ENCODE results near the gene RAB4B. TPM values are rescaled to one million over a fixed set of nuclear protein-coding genes. Genes with fewer than 3 reads are reported as not detected.
A peak's percentile ranks its signal among the peaks of the same experiment; 100 is the strongest.
"Not testable (repeated sequence)": the region's sequence is repeated elsewhere in the genome, so short reads cannot be mapped to it uniquely, and the experiment has no call there.

Gene RAB4B
- polyA plus RNA-seq, 6 donors from 2014 or later = 111 to 167 (median 145) TPM

DNA sequence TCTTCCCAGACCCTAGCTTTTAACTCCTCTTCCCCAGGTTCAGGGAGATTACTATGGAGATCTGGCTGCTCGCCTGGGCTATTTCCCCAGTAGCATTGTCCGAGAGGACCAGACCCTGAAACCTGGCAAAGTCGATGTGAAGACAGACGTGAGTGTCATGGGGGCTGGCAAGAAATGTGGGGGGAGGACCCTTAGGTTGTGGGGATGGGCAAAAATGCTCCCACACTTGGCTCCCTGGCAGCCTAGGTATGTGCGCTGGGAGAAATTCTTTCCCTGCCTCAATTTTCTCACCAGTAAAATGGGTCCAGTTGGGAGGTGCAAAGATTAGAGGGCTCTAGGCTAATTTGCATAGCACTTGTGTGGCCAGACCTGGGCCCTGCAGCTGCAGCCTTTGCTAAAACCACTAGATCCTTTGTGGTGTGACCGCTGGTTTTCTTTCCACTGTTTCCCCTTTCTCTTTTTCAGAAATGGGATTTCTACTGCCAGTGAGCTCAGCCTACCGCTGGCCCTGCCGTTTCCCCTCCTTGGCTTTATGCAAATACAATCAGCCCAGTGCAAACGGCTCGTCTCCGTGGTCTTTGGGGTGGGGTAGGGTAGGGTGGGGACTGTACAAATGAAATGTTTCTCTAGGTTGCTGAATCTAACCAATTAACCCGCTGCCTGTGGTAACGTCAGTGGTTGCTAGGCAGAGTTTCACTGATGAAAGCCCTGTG, 959 bp upstream of the RAB4B start:
- H3K4me1 Mint-ChIP-seq = peaks cover 55 to 73% (median 65%) of the 10 kb centered on the region in 3 donors
- H3K36me3 Mint-ChIP-seq = peaks cover 5 to 23% of the 10 kb centered on the region in 2 donors
- ATAC-seq (ENCODE audit: low read depth in 2 of 2) = peak; percentile 64 to 67
- DNase-seq = peak; percentile 93
- peak overlapping the region; percentile 88 to 99 (median 98) for H3K4me3 Mint-ChIP-seq
- peak overlapping the region; percentile 97 to 100 (median 100) for H3K27ac Mint-ChIP-seq
- H3K27me3 Mint-ChIP-seq = no peaks in the 10 kb centered on the region
- peaks cover 0 to under 1% (median 0%) of the 10 kb centered on the region in 7 donors for H3K9me3 Mint-ChIP-seq

DNA sequence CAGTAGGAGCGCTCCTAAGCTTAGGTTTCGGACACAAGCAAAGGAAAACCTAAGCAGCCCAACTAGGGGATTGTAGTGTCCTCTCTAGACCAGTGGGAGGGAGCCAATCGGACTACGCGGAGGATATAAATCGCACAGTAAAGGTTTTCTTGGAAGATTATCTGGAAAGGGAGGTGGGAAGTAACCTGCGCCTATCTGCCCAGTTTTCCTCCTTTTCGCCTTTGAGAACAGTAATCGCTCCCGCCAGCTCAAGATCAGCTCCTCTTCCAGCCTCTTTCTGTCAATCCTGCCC, 456 bp upstream of the RAB4B start:
- peak overlapping the region; percentile 97 to 100 (median 100) for H3K27ac Mint-ChIP-seq
- peaks cover 58 to 74% (median 69%) of the 10 kb centered on the region in 3 donors for H3K4me1 Mint-ChIP-seq
- DNase-seq (no peak), ATAC-seq (ENCODE audit: low read depth in 2 of 2) (no peak)
- no peaks in the 10 kb centered on the region for H3K9me3 Mint-ChIP-seq
- no peaks in the 10 kb centered on the region for H3K27me3 Mint-ChIP-seq
- H3K4me3 Mint-ChIP-seq = peak overlapping the region; percentile 88 to 99 (median 98)
- H3K36me3 Mint-ChIP-seq = peaks cover 7 to 25% of the 10 kb centered on the region in 2 donors

DNA sequence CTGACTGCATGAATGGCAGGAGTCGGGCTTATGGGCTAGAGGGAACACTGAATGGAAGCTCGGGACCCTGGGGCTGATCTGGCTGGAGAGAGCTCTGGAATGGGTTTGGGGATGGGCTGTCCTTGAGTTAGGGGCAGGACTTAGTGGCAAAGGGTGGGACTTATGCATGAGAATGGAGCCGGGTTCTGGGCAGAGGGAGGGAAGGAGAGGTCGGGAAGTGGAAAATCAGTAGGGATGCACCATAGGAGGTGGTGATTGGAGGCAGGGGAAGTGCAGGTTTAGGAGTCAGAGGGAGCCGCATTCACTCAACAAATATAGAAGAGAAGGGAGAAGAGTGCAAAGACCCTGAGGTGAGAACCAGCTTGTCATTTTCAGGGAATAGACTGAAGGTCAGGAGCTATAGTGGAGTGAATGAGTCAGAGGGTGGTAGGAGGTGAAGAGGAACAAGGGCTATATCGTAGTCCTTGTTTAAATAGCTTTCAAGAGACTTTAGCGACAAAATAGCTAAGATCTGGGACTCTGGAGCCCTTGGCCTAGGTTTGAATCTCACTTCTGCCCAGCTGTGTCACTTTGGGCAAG, 748 bp downstream of the RAB4B start:
- Mint-ChIP-seq H3K9me3 (no peaks in the 10 kb centered on the region), H3K27me3 (no peaks in the 10 kb centered on the region), H3K27ac (peak overlapping the region; percentile 97 to 100 (median 100)), H3K36me3 (peaks cover 7 to 34% of the 10 kb centered on the region in 2 donors), H3K4me3 (peak overlapping the region; percentile 88 to 99 (median 98)), H3K4me1 (peaks cover 62 to 68% (median 67%) of the 10 kb centered on the region in 3 donors)
- no peak for DNase-seq
- ATAC-seq (ENCODE audit: low read depth in 2 of 2) = no peak

DNA sequence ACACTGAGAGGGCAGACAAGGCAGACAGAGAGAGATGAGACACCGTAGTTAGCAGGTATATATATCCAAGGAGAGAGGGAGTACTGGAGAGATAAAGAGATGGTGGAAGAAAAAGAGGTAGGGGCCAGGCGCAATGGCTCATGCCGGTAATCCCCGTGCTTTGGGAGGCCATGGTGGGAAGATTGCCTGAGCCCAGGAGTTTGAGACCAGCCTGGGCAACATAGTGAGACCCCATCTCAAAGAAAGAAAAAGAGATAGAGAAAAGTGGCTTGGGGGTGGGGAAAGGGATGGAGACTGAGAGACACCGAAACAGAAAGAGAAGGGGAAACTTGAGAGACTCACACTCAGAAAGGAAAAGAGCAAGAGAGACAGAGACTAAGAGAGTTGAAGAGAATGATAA, 2.5 kb downstream of the RAB4B start:
- DNase-seq = no peak
- H3K27ac Mint-ChIP-seq = peak overlapping the region in 3 of 6 donors; percentile 58 to 91 (median 88)
- no peaks in the 10 kb centered on the region for H3K27me3 Mint-ChIP-seq
- peaks cover 7 to 34% of the 10 kb centered on the region in 2 donors for H3K36me3 Mint-ChIP-seq
- peaks cover 50 to 53% (median 53%) of the 10 kb centered on the region in 3 donors for H3K4me1 Mint-ChIP-seq
- H3K9me3 Mint-ChIP-seq = no peaks in the 10 kb centered on the region
- H3K4me3 Mint-ChIP-seq = peak overlapping the region in 5 of 8 donors; percentile 39 to 85 (median 70)
- no peak for ATAC-seq (ENCODE audit: low read depth in 2 of 2)

DNA sequence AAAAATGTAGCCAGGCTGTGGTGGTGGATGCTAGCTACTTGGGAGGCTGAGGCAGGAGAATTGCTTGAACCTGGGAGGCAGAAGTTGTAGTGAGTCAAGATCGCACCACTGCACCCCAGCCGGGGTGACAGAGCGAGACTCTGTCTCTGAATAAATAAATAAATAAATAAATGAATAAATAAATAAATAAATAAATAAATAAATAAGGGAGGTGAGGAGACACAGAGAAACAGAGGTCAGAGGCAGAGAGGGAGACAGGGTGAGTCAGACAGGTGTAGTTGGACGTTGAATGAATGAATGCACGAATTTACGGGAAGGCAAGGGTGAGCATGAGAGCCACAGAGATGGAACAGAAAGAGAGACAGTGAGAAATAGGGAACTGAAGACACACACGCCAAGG, 3.1 kb downstream of the RAB4B start:
- no peak for ATAC-seq (ENCODE audit: low read depth in 2 of 2)
- Mint-ChIP-seq H3K27ac (peak overlapping the region in 3 of 6 donors; percentile 2 to 88 (median 82)), H3K36me3 (peaks cover 7 to 37% of the 10 kb centered on the region in 2 donors)

DNA sequence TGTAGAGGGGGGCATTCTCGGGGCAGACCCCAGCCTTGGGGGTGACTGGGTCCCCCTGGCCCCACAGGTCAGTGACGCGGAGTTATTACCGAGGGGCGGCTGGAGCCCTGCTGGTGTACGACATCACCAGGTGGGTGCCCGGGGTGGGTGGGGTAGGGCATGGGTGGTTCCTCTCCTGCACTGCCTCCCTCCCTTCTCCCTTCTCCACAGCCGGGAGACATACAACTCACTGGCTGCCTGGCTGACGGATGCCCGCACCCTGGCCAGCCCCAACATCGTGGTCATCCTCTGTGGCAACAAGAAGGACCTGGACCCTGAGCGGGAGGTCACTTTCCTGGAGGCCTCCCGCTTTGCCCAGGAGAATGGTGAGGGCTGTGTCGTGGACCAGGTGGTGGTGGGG, 5.7 kb downstream of the RAB4B start:
- Mint-ChIP-seq H3K27ac (peak overlapping the region in 1 of 6 donors; percentile 74), H3K9me3 (no peaks in the 10 kb centered on the region), H3K4me3 (no peak overlapping the region), H3K36me3 (peaks cover 7 to 52% of the 10 kb centered on the region in 2 donors), H3K27me3 (no peaks in the 10 kb centered on the region), H3K4me1 (peaks cover 39 to 49% (median 43%) of the 10 kb centered on the region in 3 donors)
- DNase-seq = no peak
- no peak for ATAC-seq (ENCODE audit: low read depth in 2 of 2)

More for the DNA sequence above, 3.1 kb downstream of the RAB4B start:
- no peaks in the 10 kb centered on the region for H3K27me3 Mint-ChIP-seq
- DNase-seq = no peak
- no peaks in the 10 kb centered on the region for H3K9me3 Mint-ChIP-seq
- peak overlapping the region in 1 of 8 donors; percentile 47 for H3K4me3 Mint-ChIP-seq
- peaks cover 44 to 51% (median 50%) of the 10 kb centered on the region in 3 donors for H3K4me1 Mint-ChIP-seq

DNA sequence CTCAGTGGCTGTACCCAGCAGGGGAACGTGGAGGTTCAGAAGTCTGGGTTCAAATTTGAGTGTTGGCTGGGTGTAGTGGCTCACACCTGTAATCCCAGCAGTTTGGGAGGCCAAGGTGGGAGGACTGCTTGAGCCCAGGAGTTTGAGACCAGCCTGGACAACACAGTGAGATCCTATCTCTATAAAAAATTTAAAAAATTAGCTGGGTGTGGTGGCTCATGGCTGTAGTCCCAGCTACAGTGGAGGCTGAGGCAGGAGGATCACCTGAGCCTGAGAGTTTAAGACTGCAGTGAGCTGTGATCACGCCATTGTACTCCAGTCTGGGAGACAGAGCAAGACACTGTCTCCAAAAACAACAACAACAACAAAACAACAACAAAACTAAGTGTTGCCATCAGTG, 6.1 kb downstream of the RAB4B start:
- ATAC-seq (ENCODE audit: low read depth in 2 of 2); H3K27me3 Mint-ChIP-seq; DNase-seq; H3K4me3 Mint-ChIP-seq; H3K9me3 Mint-ChIP-seq: not testable (repeated sequence)
- H3K36me3 Mint-ChIP-seq = peaks cover 7 to 52% of the 10 kb centered on the region in 2 donors
- peaks cover 36 to 44% (median 39%) of the 10 kb centered on the region in 3 donors for H3K4me1 Mint-ChIP-seq
- H3K27ac Mint-ChIP-seq = peak overlapping the region in 1 of 6 donors; percentile 74

DNA sequence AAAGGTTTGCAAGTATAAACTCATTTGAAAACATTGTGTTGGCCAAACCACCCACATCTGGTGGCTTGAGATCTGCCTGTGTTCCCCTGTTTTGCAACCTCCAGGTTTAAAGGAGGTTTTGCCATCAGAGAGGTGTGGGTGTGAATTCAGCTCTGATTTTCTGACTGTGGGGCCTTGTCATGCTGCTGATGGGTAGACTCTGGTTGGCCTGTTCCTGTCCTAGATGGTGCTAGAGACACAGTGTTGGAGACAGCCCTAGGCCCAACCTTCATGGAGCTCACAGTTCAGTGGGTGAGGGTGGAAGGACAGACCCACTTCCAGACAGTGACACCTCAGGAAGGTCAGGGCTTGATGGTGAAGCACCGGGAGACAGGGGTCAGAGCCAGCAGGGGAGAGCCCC, 7.5 kb downstream of the RAB4B start:
- no peaks in the 10 kb centered on the region for H3K27me3 Mint-ChIP-seq

DNA sequence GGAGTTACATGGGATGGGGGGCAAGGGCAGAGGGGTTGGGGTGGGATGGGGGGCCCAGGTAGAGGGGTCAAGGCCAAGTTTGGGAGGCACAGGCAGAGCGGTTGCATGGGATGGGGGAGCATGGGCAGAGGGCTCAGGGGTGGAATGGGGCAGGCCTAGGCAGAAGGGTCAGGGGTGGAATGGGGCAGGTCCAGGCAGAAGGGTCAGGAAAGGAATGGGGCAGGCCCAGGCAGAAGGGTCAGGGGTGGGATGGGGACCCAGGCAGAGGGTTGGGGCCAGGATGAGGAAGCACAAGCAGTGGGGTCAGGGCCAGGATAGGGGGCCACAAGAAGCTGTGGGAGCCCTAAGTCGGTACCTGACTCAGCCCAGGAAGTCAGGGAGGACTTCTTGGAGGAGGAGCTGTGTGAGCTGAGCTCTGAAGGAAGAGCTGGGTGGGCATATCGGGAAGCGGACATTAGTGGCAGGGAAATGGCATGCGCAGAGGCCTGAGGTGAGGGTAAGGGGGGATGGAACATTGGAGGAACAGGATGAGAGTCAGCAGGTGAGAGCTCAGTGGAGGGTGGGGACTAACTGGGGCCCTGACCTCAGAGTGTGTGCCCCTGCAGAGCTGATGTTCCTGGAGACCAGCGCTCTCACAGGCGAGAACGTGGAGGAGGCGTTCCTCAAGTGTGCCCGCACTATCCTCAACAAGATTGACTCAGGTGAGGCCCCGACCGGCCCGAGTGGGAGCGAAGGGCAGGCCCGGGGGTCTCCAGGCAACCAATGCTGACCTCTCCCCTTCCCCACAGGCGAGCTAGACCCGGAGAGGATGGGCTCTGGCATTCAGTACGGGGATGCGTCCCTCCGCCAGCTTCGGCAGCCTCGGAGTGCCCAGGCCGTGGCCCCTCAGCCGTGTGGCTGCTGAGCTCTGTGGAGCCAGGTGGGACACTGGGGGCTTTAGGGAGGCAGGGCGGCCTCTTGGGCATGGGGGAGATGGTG, 8.3 kb downstream of the RAB4B start:
- Mint-ChIP-seq H3K4me1 (peaks cover 33 to 44% (median 33%) of the 10 kb centered on the region in 3 donors), H3K36me3 (peaks cover 10 to 47% of the 10 kb centered on the region in 2 donors), H3K27me3 (no peaks in the 10 kb centered on the region), H3K4me3 (no peak overlapping the region), H3K9me3 (no peaks in the 10 kb centered on the region), H3K27ac (peak overlapping the region in 4 of 6 donors; percentile 70 to 94 (median 82))
- DNase-seq = no peak
- no peak for ATAC-seq (ENCODE audit: low read depth in 2 of 2)

More for the DNA sequence above, 7.5 kb downstream of the RAB4B start:
- ATAC-seq (ENCODE audit: low read depth in 2 of 2) = no peak
- H3K4me3 Mint-ChIP-seq = no peak overlapping the region
- H3K9me3 Mint-ChIP-seq = no peaks in the 10 kb centered on the region
- H3K4me1 Mint-ChIP-seq = peaks cover 31 to 45% (median 38%) of the 10 kb centered on the region in 3 donors
- peaks cover 12 to 56% of the 10 kb centered on the region in 2 donors for H3K36me3 Mint-ChIP-seq
- peak overlapping the region in 3 of 6 donors; percentile 54 to 78 (median 77) for H3K27ac Mint-ChIP-seq
- no peak for DNase-seq

DNA sequence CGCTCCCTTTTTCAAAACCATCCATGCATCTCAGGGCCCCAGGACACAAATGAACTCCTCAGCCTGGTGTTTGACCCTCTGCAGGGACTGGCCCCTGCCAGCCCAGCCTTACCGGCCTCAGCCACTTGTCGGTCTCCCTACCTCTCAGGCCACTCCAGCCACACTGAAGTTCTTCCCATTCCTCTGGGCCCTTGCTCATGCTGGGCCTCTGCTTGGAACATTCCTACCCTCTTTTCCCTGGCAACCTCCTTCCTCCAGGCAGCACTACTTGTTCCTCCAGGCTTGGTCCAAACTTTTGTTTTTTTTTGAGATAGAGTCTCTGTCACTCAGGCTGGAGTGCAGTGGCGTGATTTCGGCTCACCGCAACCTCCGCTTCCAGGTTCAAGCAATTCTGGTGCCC, 13.3 kb downstream of the RAB4B start:
- DNase-seq (no peak), ATAC-seq (ENCODE audit: low read depth in 2 of 2) (no peak)
- peak overlapping the region in 4 of 6 donors; percentile 20 to 92 (median 67) for H3K27ac Mint-ChIP-seq
- no peaks in the 10 kb centered on the region for H3K27me3 Mint-ChIP-seq
- no peaks in the 10 kb centered on the region for H3K9me3 Mint-ChIP-seq
- peaks cover 9 to 26% of the 10 kb centered on the region in 2 donors for H3K36me3 Mint-ChIP-seq
- peaks cover 28 to 47% (median 47%) of the 10 kb centered on the region in 3 donors for H3K4me1 Mint-ChIP-seq
- H3K4me3 Mint-ChIP-seq = no peak overlapping the region

DNA sequence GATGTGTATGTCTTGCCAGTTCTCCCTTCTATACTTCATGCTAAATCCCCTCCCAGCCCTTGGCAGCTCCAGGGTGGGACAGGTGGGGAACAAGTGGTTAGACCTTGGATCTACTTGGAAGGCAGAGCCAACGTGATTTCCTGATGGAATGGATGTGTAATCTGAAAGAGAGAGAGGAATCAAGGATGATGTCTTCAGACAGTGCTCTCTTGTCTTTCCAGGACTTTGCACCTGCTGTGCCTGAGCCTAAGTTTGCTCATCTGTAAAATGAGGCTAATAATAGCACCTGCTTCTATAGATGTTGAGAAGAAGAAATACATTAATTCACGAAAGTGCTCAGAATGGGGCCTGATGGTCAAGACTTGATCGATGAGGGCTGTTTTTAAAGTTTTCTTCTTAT, 13.9 kb downstream of the RAB4B start:
- H3K4me1 Mint-ChIP-seq = peaks cover 31 to 50% (median 47%) of the 10 kb centered on the region in 3 donors
- H3K27me3 Mint-ChIP-seq = no peaks in the 10 kb centered on the region
- no peak for DNase-seq
- peaks cover 9 to 23% of the 10 kb centered on the region in 2 donors for H3K36me3 Mint-ChIP-seq
- peak overlapping the region in 3 of 8 donors; percentile 28 to 61 (median 45) for H3K4me3 Mint-ChIP-seq
- no peaks in the 10 kb centered on the region for H3K9me3 Mint-ChIP-seq
- no peak for ATAC-seq (ENCODE audit: low read depth in 2 of 2)
- H3K27ac Mint-ChIP-seq = peak overlapping the region in 5 of 6 donors; percentile 20 to 94 (median 62)

DNA sequence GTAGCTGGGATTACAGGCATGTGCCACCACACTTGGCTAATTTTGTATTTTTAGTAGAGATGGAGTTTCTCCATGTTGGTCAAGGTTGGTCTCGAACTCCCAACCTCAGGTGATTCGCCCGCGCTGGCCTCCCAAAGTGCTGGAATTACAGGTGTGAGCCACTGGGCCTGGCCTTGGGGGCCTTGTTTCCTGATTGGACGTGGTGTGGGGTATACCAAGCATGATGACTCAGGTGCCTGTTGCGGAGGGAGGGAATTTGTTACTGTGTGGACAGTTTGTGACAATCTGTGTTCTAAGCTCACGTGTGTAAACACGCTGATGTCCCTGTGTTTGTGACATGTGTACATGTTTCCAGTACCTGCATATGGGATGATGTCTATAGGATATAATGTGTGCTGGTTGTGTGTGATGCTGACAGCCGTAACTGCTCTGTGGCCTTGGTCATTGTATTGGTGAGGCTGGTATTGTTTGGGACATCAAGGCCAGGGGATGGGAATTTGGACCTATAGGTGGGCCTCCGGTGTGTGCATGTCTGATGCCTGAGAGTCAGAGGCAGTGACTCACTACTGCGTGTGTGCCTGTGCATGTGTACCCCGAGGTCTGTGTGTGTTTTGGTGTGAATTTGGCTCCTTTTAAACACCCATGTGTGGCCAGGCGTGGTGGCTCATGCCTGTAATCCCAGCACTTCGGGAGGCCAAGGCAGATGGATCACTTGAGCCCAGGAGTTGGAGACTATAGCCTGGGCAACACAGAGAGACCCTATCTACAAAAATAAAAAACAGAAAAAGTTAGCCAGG, 19.3 kb downstream of the RAB4B start:
- peaks cover 0 to 16% of the 10 kb centered on the region in 2 donors for H3K36me3 Mint-ChIP-seq
- H3K4me3 Mint-ChIP-seq = peak overlapping the region; percentile 94 to 100 (median 99)
- no peaks in the 10 kb centered on the region for H3K27me3 Mint-ChIP-seq
- ATAC-seq (ENCODE audit: low read depth in 2 of 2) (no peak), DNase-seq (no peak)
- H3K9me3 Mint-ChIP-seq = no peaks in the 10 kb centered on the region
- H3K4me1 Mint-ChIP-seq = peaks cover 50 to 64% (median 59%) of the 10 kb centered on the region in 3 donors
- H3K27ac Mint-ChIP-seq = peak overlapping the region; percentile 49 to 100 (median 100)
